OCI-LY1 (cell line): ENCODE results near the gene SRBD1.

Source experiments
- H2AFZ ChIP-seq: fragments of 200-600 bp; sonication (generic), shearing (Covaris generic); 2 replicates; pipeline ENCODE4 v1.6.0; 2014; ENCODE audit warnings: antibody characterized with exemption, mild to moderate bottlenecking, low read length
- H3F3A ChIP-seq: fragments of 200-600 bp; sonication (generic), shearing (Covaris generic); 2 replicates; pipeline ENCODE4 v1.6.0; 2014; ENCODE audit warnings: mild to moderate bottlenecking, antibody characterized with exemption, low read length, moderate library complexity; ENCODE audit not compliant: insufficient read depth
- H3K27ac ChIP-seq: fragments of 200-600 bp; sonication (generic); 2 replicates; pipeline ENCODE4 v1.5.1; 2014; ENCODE audit warnings: low read length, mixed run types, mild to moderate bottlenecking, low read depth; ENCODE audit not compliant: poor library complexity, severe bottlenecking
- H3K27me3 ChIP-seq: fragments of 200-600 bp; sonication (generic); 2 replicates; pipeline ENCODE4 v1.6.0; 2014; ENCODE audit warnings: antibody characterized with exemption, mild to moderate bottlenecking, low read length, moderate library complexity; ENCODE audit not compliant: insufficient read depth
- H3K36me3 ChIP-seq: fragments of 200-600 bp; sonication (generic); 2 replicates; pipeline ENCODE4 v1.6.1; 2014; ENCODE audit warnings: mild to moderate bottlenecking, antibody characterized with exemption, low read length, moderate library complexity, mixed read lengths; ENCODE audit not compliant: insufficient read depth
- H3K4me1 ChIP-seq: fragments of 200-600 bp; sonication (generic); 2 replicates; pipeline ENCODE4 v1.5.1; 2014; ENCODE audit warnings: mild to moderate bottlenecking, low read length, moderate library complexity; ENCODE audit not compliant: insufficient read depth, severe bottlenecking
- H3K4me2 ChIP-seq: fragments of 200-600 bp; sonication (generic), shearing (Covaris generic); 2 replicates; pipeline ENCODE4 v1.6.1; 2014; ENCODE audit warnings: low read length
- H3K4me3 ChIP-seq: fragments of 200-600 bp; sonication (generic); 2 replicates; pipeline ENCODE4 v1.5.1; 2014; ENCODE audit warnings: low read length, low read depth, mild to moderate bottlenecking, mixed read lengths; ENCODE audit not compliant: poor library complexity, severe bottlenecking
- H3K79me2 ChIP-seq: fragments of 200-600 bp; shearing (Covaris generic); 2 replicates; pipeline ENCODE4 v1.6.1; 2016; ENCODE audit warnings: mixed run types, low read length, mixed read lengths; ENCODE audit not compliant: insufficient read depth
- H3K9ac ChIP-seq: fragments of 200-600 bp; sonication (generic), shearing (Covaris generic); 2 replicates; pipeline ENCODE4 v1.6.1; 2014; ENCODE audit warnings: mild to moderate bottlenecking, low read length, mixed read lengths
- H3K9me2 ChIP-seq: fragments of 200-600 bp; sonication (generic), shearing (Covaris generic); 2 replicates; pipeline ENCODE4 v1.6.1; 2014; ENCODE audit warnings: low read depth, mild to moderate bottlenecking, low read length, mixed read lengths
- H3K9me3 ChIP-seq: fragments of 200-600 bp; shearing (Covaris generic); 2 replicates; pipeline ENCODE4 v1.6.1; 2014; ENCODE audit warnings: low read length, mixed read lengths
- H4K20me1 ChIP-seq: fragments of 200-600 bp; sonication (generic), shearing (Covaris generic); 2 replicates; pipeline ENCODE4 v1.6.0; 2016; ENCODE audit warnings: mild to moderate bottlenecking, low read length; ENCODE audit not compliant: insufficient read depth
- EZH2 ChIP-seq: fragments of 200-600 bp; sonication (generic), shearing (Covaris generic); IDR thresholded peaks from 2 replicates; pipeline ENCODE4 v1.8.0; 2017; ENCODE audit warnings: borderline replicate concordance, mixed run types, mild to moderate bottlenecking, antibody characterized with exemption, low read length, moderate library complexity, mixed read lengths
- TF ChIP-seq, protein P1 (sequence below): fragments of 200-600 bp; sonication (generic), shearing (Covaris generic); IDR thresholded peaks from 2 replicates; pipeline ENCODE4 v1.5.1; 2017; ENCODE audit warnings: mild to moderate bottlenecking, antibody characterized with exemption, low read length, moderate library complexity, mixed read lengths

The SRBD1 gene

DNA sequence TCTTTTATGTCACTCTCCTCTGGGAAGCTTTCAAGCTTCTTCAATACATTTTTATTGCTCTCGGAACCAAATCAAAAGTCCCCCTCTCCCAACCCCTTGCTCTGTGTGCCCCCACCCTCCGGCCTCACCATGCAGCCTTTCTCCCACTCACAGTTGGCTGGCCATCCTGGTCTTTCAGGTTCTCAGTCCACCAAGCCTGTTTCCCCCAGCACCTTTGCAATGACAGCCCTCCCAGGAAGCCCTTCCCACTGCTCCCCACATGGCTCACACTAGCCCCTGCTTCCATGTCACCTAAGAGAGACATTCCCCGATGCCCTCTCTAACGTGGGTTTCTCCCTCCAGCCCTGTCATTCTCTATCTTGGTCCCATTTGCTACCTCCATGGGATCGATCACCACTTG is 266.6 kb downstream of the SRBD1 start:
- no peaks in the 10 kb centered on the region for H3K9me2 ChIP-seq
- H3F3A ChIP-seq = no peaks in the 10 kb centered on the region
- H3K36me3 ChIP-seq = no peaks in the 10 kb centered on the region
- H4K20me1 ChIP-seq = no peaks in the 10 kb centered on the region
- H3K27ac ChIP-seq = no peak overlapping the region
- H3K4me3 ChIP-seq = no peak overlapping the region
- H3K4me2 ChIP-seq = no peak overlapping the region
- no peak overlapping the region for H2AFZ ChIP-seq
- TF ChIP-seq, protein P1, sequence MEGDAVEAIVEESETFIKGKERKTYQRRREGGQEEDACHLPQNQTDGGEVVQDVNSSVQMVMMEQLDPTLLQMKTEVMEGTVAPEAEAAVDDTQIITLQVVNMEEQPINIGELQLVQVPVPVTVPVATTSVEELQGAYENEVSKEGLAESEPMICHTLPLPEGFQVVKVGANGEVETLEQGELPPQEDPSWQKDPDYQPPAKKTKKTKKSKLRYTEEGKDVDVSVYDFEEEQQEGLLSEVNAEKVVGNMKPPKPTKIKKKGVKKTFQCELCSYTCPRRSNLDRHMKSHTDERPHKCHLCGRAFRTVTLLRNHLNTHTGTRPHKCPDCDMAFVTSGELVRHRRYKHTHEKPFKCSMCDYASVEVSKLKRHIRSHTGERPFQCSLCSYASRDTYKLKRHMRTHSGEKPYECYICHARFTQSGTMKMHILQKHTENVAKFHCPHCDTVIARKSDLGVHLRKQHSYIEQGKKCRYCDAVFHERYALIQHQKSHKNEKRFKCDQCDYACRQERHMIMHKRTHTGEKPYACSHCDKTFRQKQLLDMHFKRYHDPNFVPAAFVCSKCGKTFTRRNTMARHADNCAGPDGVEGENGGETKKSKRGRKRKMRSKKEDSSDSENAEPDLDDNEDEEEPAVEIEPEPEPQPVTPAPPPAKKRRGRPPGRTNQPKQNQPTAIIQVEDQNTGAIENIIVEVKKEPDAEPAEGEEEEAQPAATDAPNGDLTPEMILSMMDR = no peak
- no peak for TF ChIP-seq EZH2
- no peaks in the 10 kb centered on the region for H3K4me1 ChIP-seq
- 0 out of 2 replicates have a peak, but pooled peaks cover 4% of the 10 kb centered on the region for H3K27me3 ChIP-seq
- no peak overlapping the region for H3K9ac ChIP-seq
- no peaks in the 10 kb centered on the region for H3K79me2 ChIP-seq
- no peaks in the 10 kb centered on the region for H3K9me3 ChIP-seq

DNA sequence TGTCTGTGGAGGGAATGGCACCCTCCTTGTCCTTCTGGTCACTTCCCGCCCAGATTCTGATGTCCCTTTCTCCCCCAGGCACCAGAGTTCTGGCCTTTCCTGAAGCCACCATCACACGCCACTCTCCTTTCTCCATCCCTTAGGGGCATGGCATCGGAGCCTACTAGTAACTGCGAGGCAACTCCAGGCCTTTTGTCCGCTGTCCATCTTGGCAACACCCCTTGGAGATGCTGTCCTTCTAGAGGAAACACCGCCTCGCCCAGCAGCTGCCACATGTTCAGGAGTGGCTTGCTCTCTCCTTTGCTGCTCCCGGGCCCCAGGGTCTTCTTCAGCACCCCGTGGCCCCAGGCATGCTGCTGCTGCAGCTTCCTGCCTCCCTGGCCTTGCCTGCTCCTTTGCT is 267.0 kb downstream of the SRBD1 start:
- H4K20me1 ChIP-seq = no peaks in the 10 kb centered on the region
- H3F3A ChIP-seq = no peaks in the 10 kb centered on the region
- no peaks in the 10 kb centered on the region for H3K9me3 ChIP-seq
- H3K27ac ChIP-seq = no peak overlapping the region
- H3K27me3 ChIP-seq = 0 out of 2 replicates have a peak, but pooled peaks cover 4% of the 10 kb centered on the region
- TF ChIP-seq, protein P1 = no peak
- no peak for TF ChIP-seq EZH2
- no peak overlapping the region for H2AFZ ChIP-seq
- H3K79me2 ChIP-seq = no peaks in the 10 kb centered on the region
- H3K4me2 ChIP-seq = no peak overlapping the region
- H3K4me3 ChIP-seq = no peak overlapping the region
- no peaks in the 10 kb centered on the region for H3K4me1 ChIP-seq
- H3K36me3 ChIP-seq = no peaks in the 10 kb centered on the region
- H3K9ac ChIP-seq = no peak overlapping the region
- H3K9me2 ChIP-seq = no peaks in the 10 kb centered on the region

DNA sequence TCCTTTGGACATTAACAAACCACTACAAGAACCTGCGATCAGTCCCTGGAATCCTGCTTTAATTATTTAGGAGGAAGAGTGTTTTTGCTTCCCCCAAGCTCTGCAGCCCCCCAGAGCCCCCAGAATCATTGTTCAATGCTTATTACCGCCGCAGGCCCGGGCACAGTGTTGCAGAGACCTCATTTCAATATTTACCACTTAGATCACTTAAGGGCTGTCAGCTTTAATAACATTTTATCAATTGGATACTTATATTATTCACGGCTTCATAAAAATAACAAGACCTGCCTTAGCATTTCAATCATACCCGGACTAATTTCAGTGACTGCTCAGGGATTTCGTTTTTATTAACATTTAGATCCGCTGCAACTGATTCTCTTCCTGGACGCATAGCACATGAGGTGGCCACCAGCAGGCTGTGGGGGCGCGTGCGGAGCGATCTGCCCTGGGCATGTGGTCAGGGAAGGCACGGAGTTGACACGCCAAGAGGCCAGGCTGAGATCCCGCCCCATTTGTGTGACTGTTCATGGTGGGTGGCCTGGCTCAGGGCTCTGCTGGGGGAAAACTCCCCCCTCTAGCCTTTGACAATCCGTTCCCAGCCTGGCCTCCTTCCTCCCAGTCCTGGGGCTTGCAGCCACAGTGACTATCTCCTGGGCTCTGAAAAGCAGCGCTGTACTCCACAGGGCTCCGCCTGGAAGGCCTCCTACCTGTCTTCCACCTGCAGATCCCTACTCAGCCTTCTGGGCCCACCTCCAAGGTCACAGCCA is 267.6 kb downstream of the SRBD1 start:
- Histone ChIP-seq H3K9me3 (no peaks in the 10 kb centered on the region), H3K27me3 (0 out of 2 replicates have a peak, but pooled peaks cover 4% of the 10 kb centered on the region), H3K9ac (no peak overlapping the region), H3K4me1 (no peaks in the 10 kb centered on the region), H3K36me3 (no peaks in the 10 kb centered on the region), H3K9me2 (no peaks in the 10 kb centered on the region), H4K20me1 (no peaks in the 10 kb centered on the region), H3K4me3 (no peak overlapping the region), H3K27ac (no peak overlapping the region), H3K79me2 (no peaks in the 10 kb centered on the region), H2AFZ (no peak overlapping the region), H3F3A (no peaks in the 10 kb centered on the region), H3K4me2 (no peak overlapping the region)
- TF ChIP-seq EZH2 = no peak
- TF ChIP-seq, protein P1 = no peak
